ENCODE data around the gene SDCBP2. TPM values are rescaled to one million over a fixed set of nuclear protein-coding genes. Genes with fewer than 3 reads are reported as not detected.
A peak's percentile ranks its signal among the peaks of the same experiment; 100 is the strongest.

SDCBP2 gene
- total RNA-seq, 4 donors from 2014 or later, result 0.26 to 9.1 (median 5.5) TPM

DNA sequence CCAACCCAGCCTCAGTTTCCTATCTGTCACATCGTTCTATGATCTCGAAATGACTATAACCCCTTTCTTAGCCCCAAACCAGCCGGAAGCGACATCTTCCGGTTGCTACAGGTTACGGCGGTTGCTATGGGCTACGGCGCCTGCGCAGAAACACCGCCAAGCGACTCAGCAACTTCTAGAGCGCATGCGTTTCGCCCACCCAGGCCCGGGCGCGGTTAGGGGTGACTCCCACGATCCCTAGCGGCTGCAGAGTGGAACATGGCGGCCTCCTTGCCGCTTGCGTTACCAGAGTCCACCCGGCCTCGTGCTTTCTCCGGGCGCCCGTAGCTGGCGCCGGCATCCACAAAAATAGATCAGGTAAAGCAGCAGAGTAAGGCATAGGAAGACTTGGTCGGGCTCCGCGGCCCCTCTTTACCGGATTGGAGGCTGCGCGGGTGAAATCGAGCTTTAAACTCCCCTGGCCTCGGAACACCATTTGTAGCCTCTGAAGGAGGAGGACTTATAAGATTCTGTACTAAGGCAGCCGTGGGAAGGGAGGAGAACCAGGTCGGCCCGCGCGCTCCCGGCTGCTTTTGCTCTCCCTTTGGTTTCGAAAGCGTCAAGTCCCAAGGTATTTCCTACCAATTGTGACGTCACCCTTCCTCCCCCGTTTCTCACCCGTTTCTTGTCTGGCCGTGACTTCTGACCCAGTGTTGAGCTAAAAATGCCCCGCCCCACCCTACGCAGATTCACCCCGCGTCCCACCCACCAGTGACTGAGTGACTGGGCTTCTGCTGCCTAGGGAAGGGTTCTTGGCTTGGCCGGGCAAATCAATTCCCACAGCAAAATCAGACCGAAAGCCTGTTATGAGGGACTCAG is 3.5 kb downstream of the SDCBP2 start:
- H3K4me1 ChIP-seq, result peaks cover 21 to 22% of the 10 kb centered on the region in 2 donors
- no peaks in the 10 kb centered on the region for H3K36me3 ChIP-seq
- TF ChIP-seq POLR2A (IDR thresholded peaks at IDR 0.05) (peak; percentile 86 to 92), CTCF (IDR thresholded peaks at IDR 0.05) (peak in 2 of 4 experiments; percentile 40 to 51)
- no peaks in the 10 kb centered on the region for H3K27me3 ChIP-seq
- H3K27ac ChIP-seq, result peak overlapping the region; percentile 98 to 100
- H3K4me3 ChIP-seq, result peak overlapping the region; percentile 66 to 87
- intact Hi-C loops (cut with DNase I; ENCODE audit: low total_unique reads), result no loop called here
- DNase-seq, result peak; percentile 98
- no peaks in the 10 kb centered on the region for H3K9me3 ChIP-seq

DNA sequence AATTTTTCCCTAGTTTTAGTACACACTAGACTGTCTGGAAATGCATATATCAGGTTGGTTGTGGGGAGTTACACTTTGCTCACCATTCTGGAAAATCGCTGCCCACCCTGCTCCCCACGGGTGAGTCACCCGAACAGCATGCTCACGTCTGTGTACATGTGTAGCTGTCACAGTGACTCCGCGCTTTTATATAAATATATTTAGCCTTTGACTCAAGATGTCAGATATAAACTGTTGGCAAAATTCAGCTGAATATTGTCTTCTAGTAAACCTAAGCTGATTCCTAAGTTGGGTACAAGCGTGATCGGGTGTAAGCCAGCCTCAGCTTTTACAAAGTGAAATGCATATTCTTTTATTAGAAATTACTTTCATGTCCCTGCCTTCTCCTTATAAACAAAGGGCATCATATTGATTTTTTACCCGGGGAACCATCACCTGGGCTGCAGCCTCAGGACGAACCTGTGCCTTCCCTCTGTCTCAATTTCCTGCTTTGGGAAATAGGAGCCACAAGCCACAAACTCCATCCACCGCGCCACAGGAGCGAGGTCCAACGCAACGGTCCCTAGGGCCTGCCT is 4.3 kb downstream of the SDCBP2 start:
- TF ChIP-seq CTCF (IDR thresholded peaks at IDR 0.05) (no peak), POLR2A (IDR thresholded peaks at IDR 0.05) (no peak)
- Histone ChIP-seq H3K27me3 (no peaks in the 10 kb centered on the region), H3K4me1 (peaks cover 21 to 22% of the 10 kb centered on the region in 2 donors), H3K36me3 (no peaks in the 10 kb centered on the region), H3K4me3 (peak overlapping the region; percentile 66 to 87), H3K27ac (peak overlapping the region; percentile 98 to 100), H3K9me3 (no peaks in the 10 kb centered on the region)
- DNase-seq, result peak in 1 of 2 donors; percentile 56
- intact Hi-C loops (cut with DNase I; ENCODE audit: low total_unique reads), result loop anchor here (5.0 kb wide), 1 partner anchor 68 kb away; the partner anchor contains the start of gene FKBP1A

DNA sequence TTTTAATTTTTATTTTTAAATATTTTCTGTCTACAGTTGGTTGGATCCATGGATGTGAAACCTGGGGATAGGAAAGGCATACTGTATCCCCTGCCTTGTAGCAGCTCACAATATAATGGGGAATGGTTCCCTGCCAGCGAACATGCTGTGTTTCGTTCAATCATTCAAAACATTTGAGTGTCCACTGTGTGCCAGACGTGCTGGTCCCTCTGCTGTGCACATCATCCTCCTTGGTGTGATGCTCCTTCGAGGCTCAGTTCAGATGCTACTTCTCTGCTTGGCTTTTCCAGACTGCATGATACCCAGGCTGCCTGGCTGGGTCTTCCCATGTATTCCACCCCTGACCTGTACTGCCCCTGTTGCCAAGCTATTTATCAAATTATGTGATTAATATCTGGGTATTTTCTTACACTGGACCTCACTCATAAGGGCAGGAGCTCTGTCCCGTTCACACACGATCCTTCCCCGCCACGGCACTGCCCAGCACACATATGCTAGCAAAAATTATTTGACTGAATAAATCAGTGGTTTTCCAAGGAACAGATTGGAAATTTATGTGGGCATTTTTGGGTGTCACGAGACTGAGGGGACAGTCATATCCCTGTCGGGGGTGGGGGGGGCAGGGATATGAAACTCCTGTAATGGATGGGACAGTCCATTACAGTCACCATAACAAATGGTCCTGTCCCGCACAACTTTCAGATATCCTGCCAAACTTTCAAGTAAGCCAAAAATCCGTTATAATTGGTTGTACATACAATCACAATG is 4.9 kb downstream of the SDCBP2 start:
- peaks cover 18 to 22% of the 10 kb centered on the region in 2 donors for H3K4me1 ChIP-seq
- H3K27ac ChIP-seq, result peak overlapping the region; percentile 98 to 100
- TF ChIP-seq POLR2A (IDR thresholded peaks at IDR 0.05) (no peak), CTCF (IDR thresholded peaks at IDR 0.05) (no peak)
- no peaks in the 10 kb centered on the region for H3K27me3 ChIP-seq
- no peak overlapping the region for H3K4me3 ChIP-seq
- DNase-seq, result peak in 1 of 2 donors; percentile 21
- H3K36me3 ChIP-seq, result no peaks in the 10 kb centered on the region
- intact Hi-C loops (cut with DNase I; ENCODE audit: low total_unique reads), result loop anchor here (5.0 kb wide), 1 partner anchor 68 kb away; the partner anchor contains the start of gene FKBP1A
- H3K9me3 ChIP-seq, result no peaks in the 10 kb centered on the region

- H3K27me3 ChIP-seq, result no peaks in the 10 kb centered on the region
- H3K9me3 ChIP-seq, result no peaks in the 10 kb centered on the region
- H3K36me3 ChIP-seq, result no peaks in the 10 kb centered on the region
- H3K4me3 ChIP-seq, result no peak overlapping the region
- peak overlapping the region; percentile 98 to 100 for H3K27ac ChIP-seq
- intact Hi-C loops (cut with DNase I; ENCODE audit: low total_unique reads), result loop anchor here (5.0 kb wide), 1 partner anchor 69 kb away; the partner anchor contains the start of gene FKBP1A
- peak in 1 of 2 donors; percentile 22 for DNase-seq
- peaks cover 11 to 18% of the 10 kb centered on the region in 2 donors for H3K4me1 ChIP-seq
- TF ChIP-seq POLR2A (IDR thresholded peaks at IDR 0.05) (no peak), CTCF (IDR thresholded peaks at IDR 0.05) (no peak)
Observed at GRCh38 chr20:1323256-1323655, 5.7 kb downstream of the SDCBP2 start.

Measured in uterus (tissue), 4 donors.